Sigmoid colon (tissue), 7 donors: ENCODE results near the gene MPDZ. TPM values are rescaled to one million over a fixed set of nuclear protein-coding genes. Genes with fewer than 3 reads are reported as not detected.

Source experiments
- DNase-seq: peaks from one replicate; pipeline ENCODE4 v3.0.0-alpha.2; 2019
- H3K27ac ChIP-seq, 4 donors: fragments of 200-600 bp; sonication (generic); one replicate each; pipeline ENCODE4 v1.5.1; 2016 to 2019; ENCODE audit warnings: mild to moderate bottlenecking in 1 of 4
- H3K27me3 ChIP-seq, 3 donors: fragments of 200-600 bp; sonication (generic); one replicate each; pipeline ENCODE4 v1.5.1; 2019; ENCODE audit warnings: mild to moderate bottlenecking in 1 of 3
- H3K36me3 ChIP-seq, 4 donors: fragments of 200-600 bp; sonication (generic); one replicate each; pipeline ENCODE4 v1.5.1; 2016 to 2019
- H3K4me1 ChIP-seq, 4 donors: fragments of 200-600 bp; sonication (generic); one replicate each; pipeline ENCODE4 v1.5.1; 2017 to 2019
- H3K4me3 ChIP-seq, 4 donors: fragments of 200-600 bp; sonication (generic); one replicate each; pipeline ENCODE4 v1.5.1; 2017 to 2019; ENCODE audit warnings: mild to moderate bottlenecking in 2 of 4, moderate library complexity in 1 of 4
- H3K9me3 ChIP-seq, 4 donors: fragments of 200-600 bp in 3 of 4; sonication (generic) in 3 of 4; one replicate each; pipeline versions ENCODE4 v1.5.1 to v1.6.1; 2013 to 2019
- EP300 ChIP-seq, 4 donors: sonication (generic); formaldehyde crosslinking; IDR thresholded peaks; one replicate each; pipeline ENCODE4 v1.6.1; 2017; ENCODE audit warnings: antibody characterized with exemption in 4 of 4
- POLR2A ChIP-seq, 2 donors: fragments of 450-650 bp; IDR thresholded peaks; one replicate each; pipeline ENCODE4 v1.6.1; 2016; ENCODE audit warnings: antibody characterized with exemption in 2 of 2, mild to moderate bottlenecking in 2 of 2, moderate library complexity in 2 of 2
- POLR2AphosphoS5 ChIP-seq, 4 donors: sonication (generic); formaldehyde crosslinking; IDR thresholded peaks; one replicate each; pipeline ENCODE4 v1.6.1; 2017; ENCODE audit warnings: antibody characterized with exemption in 4 of 4
- WGBS, 2 donors: extraction: QIAGEN DNeasy Blood & Tissue Kit; methylation state at CpG; one replicate each; pipeline ENCODE4 v1.1.7; 2013; 5-methylcytosine and 5-hydroxymethylcytosine counted together
- intact Hi-C: fragments of 100-400 bp; cut with DNase I; formaldehyde crosslinking; loops from one replicate; pipeline ENCODE4 v1.15.1; 2023
- polyA plus RNA-seq, 3 donors: library from polyadenylated mRNA; stranded (reverse); fragments of 200-250 nt; gene quantifications; one replicate each; pipeline ENCODE4 v1.2.3, GENCODE V29; 2013
- total RNA-seq, 4 donors: library from RNA; depleted of rRNA; stranded (reverse); fragments of >200 nt; gene quantifications; one replicate each; pipeline ENCODE4 v1.1.0, GENCODE V29; 2016
- TF ChIP-seq, protein P1 (sequence below), 4 experiments: fragments of 450-650 bp in 3 of 4; fragments of 200-600 bp in 1 of 4; IDR thresholded peaks; one replicate each; pipeline ENCODE4 v1.5.1; 2016 to 2019; ENCODE audit warnings: antibody characterized with exemption in 4 of 4, mild to moderate bottlenecking in 3 of 4, moderate library complexity in 2 of 4
- donor health status: healthy with polysubstance abuse.
- donor health status: Bipolar disorder and iron deficiency.
- donor health status: healthy.

The MPDZ gene
- total and polyA plus RNA-seq, 7 donors: 3.6 to 72.2 (median 62.8) TPM

DNA sequence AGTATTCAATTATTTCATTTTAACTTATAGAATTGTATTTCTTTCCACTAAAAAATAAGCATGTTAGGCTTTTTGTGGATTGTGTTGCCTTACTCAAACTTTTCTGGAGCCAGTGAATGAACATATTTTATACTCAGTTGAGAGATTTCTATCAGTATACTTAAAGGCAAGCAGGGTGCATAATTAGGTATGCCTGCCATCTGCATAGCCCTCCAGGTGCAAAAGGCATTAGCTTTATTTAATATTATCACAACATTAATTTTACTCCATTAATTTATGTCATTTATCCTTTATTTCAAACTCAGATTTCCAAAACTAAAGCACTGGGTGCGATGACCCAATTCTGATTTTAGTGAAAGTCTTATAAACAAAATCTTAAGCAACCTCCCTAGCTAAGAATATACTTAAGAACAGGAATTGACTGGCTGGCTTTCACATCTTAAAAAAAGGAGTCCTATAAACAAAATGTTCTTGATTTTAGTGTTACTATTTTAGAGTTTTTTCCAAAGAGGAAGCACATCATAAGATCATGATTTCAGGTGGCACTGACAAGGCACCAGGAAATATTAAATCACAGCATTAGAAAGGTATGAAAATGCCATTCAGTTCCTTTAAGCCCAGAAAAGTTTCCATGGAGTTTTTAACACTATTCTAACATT is 178.4 kb downstream of the MPDZ start:
- Histone ChIP-seq H3K4me1 (peaks cover 0 to 5% (median 0%) of the 10 kb centered on the region in 4 donors), H3K27me3 (no peaks in the 10 kb centered on the region), H3K27ac (peak overlapping the region in 3 of 4 donors; percentile 25 to 76 (median 38)), H3K9me3 (no peaks in the 10 kb centered on the region), H3K36me3 (peaks cover 0 to 20% (median 6%) of the 10 kb centered on the region in 4 donors), H3K4me3 (no peak overlapping the region)
- intact Hi-C loops: no loop called here
- WGBS, 2 donors: 91 to 94% methylated on average over 1 of the region's 1 CpG
- no peak for DNase-seq
- TF ChIP-seq EP300 (IDR thresholded peaks at IDR 0.05) (no peak), POLR2AphosphoS5 (IDR thresholded peaks at IDR 0.05) (peak in 3 of 4 donors; percentile 10 to 42 (median 41))

DNA sequence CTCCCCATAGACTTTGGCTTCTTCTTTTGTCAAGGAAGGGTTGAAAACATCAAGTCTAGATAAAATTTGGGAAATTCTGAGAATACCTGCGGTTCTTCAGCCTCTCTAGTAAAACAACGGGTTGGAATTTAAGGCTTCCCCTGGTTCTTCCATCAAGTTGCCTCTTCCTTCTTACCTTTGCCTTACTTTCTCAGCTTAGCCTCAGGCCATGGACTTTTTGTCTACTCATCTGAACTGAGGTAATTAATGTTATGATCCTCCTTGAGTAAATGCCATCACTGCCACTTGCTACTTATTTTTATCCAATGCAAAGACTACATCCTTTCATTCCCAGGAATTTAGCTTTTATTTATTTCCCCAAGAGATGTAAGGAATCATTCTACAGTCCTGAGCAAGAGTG is 184.4 kb downstream of the MPDZ start:
- no peak overlapping the region for H3K27ac ChIP-seq
- 91 to 96% methylated on average over 2 of the region's 2 CpGs for WGBS, 2 donors
- no peaks in the 10 kb centered on the region for H3K27me3 ChIP-seq
- DNase-seq: no peak
- TF ChIP-seq POLR2AphosphoS5 (IDR thresholded peaks at IDR 0.05): no peak
- no peak for TF ChIP-seq POLR2A (IDR thresholded peaks at IDR 0.05)
- no peak for TF ChIP-seq EP300 (IDR thresholded peaks at IDR 0.05)
- TF ChIP-seq, protein P1, sequence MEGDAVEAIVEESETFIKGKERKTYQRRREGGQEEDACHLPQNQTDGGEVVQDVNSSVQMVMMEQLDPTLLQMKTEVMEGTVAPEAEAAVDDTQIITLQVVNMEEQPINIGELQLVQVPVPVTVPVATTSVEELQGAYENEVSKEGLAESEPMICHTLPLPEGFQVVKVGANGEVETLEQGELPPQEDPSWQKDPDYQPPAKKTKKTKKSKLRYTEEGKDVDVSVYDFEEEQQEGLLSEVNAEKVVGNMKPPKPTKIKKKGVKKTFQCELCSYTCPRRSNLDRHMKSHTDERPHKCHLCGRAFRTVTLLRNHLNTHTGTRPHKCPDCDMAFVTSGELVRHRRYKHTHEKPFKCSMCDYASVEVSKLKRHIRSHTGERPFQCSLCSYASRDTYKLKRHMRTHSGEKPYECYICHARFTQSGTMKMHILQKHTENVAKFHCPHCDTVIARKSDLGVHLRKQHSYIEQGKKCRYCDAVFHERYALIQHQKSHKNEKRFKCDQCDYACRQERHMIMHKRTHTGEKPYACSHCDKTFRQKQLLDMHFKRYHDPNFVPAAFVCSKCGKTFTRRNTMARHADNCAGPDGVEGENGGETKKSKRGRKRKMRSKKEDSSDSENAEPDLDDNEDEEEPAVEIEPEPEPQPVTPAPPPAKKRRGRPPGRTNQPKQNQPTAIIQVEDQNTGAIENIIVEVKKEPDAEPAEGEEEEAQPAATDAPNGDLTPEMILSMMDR (IDR thresholded peaks at IDR 0.05): no peak
- intact Hi-C loops: no loop called here
- H3K36me3 ChIP-seq: no peaks in the 10 kb centered on the region
- H3K4me3 ChIP-seq: no peak overlapping the region
- H3K9me3 ChIP-seq: no peaks in the 10 kb centered on the region
- H3K4me1 ChIP-seq: no peaks in the 10 kb centered on the region

DNA sequence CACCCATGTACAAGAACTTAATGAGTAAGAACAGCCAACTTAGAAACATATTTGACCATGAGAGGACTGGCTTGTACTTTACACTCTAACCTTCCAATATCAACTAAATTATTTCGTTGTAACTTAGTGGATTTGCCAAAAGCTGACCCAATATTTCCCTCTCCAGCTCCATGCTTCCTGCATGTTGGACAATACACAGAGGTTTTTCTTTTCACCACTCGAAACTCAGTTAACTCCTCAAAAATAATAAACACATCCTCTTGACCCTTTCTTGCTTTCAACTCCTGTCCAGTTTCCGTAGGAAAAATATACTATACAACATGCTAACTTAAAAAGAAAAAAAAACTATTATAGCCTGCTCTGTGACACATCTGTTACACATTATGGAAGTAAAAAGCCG is 188.9 kb downstream of the MPDZ start:
- no peaks in the 10 kb centered on the region for H3K27me3 ChIP-seq
- intact Hi-C loops: no loop called here
- H3K9me3 ChIP-seq: no peaks in the 10 kb centered on the region
- no peak overlapping the region for H3K27ac ChIP-seq
- H3K36me3 ChIP-seq: no peaks in the 10 kb centered on the region
- 49 to 63% methylated on average over 4 of the region's 4 CpGs for WGBS, 2 donors
- H3K4me3 ChIP-seq: no peak overlapping the region
- no peaks in the 10 kb centered on the region for H3K4me1 ChIP-seq
- TF ChIP-seq POLR2AphosphoS5 (IDR thresholded peaks at IDR 0.05): no peak
- no peak for TF ChIP-seq POLR2A (IDR thresholded peaks at IDR 0.05)
- no peak for DNase-seq

DNA sequence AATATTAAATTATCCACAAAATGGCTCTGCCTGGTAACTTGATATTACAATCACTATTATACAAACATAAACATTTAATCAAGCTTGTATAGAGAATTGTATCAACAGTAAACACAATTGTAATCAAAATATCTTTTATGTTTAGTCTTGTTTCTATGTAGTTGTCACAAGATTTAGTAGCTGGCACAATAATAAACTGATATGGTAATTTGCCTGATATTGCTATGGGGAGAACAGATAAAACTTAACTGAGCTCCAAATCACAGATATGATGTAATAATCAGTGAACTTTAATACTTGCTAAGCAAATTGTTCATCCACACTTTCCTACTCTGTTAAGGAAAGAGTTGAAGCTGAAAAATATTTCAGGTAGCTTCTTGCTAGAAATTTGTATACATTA is 189.8 kb downstream of the MPDZ start:
- Histone ChIP-seq H3K4me1 (no peaks in the 10 kb centered on the region), H3K9me3 (no peaks in the 10 kb centered on the region), H3K4me3 (no peak overlapping the region), H3K27ac (no peak overlapping the region), H3K27me3 (no peaks in the 10 kb centered on the region), H3K36me3 (no peaks in the 10 kb centered on the region)
- DNase-seq: no peak
- intact Hi-C loops: loop anchor here (2.0 to 5.0 kb wide), 2 partner anchors 202 to 367 kb away; no protein-coding TSS in a partner anchor
- TF ChIP-seq, protein P1 (IDR thresholded peaks at IDR 0.05): no peak
- TF ChIP-seq POLR2A (IDR thresholded peaks at IDR 0.05) (no peak), POLR2AphosphoS5 (IDR thresholded peaks at IDR 0.05) (no peak), EP300 (IDR thresholded peaks at IDR 0.05) (no peak)

DNA sequence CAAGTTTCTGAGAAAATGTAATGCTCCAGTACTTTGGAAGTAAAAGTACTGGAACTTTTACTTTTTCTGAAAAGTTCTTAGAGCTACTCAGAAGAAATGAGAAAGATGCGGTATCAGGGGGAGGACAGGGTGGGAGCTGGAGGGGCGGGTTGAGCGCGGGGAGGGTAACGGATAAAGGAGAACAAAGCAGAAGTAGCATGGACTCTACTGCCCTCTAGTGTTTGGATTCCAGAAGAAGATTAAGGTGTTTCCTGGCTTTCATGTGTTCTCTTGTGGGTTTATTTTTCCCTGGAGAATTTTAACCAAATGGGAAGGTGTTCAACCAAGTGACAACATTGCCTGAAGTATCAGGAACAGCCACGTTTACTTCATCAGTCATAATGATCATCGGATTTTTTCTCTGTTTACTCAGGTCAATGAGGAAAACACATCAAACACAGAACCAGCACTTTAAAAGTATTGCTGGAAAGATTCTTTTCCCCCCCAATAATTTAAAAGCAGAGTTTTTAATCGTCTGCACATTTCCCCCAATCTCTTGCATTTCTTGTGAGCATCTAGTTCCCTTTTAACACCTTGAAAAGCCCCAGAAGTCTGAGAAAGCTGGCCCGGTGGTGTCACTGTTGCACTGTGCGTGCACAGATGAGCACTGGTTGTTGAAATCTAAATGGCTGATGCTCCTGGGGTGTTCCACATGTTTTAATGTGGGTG is 190.6 kb downstream of the MPDZ start:
- Histone ChIP-seq H3K27me3 (no peaks in the 10 kb centered on the region), H3K9me3 (no peaks in the 10 kb centered on the region), H3K4me1 (no peaks in the 10 kb centered on the region), H3K27ac (no peak overlapping the region), H3K36me3 (no peaks in the 10 kb centered on the region), H3K4me3 (no peak overlapping the region)
- intact Hi-C loops: loop anchor here (1.0 to 5.0 kb wide), 3 partner anchors 55 to 366 kb away; no protein-coding TSS in a partner anchor
- WGBS, 2 donors: 17 to 20% methylated on average over 10 of the region's 10 CpGs
- no peak for DNase-seq
- TF ChIP-seq POLR2A (IDR thresholded peaks at IDR 0.05) (no peak), EP300 (IDR thresholded peaks at IDR 0.05) (no peak), POLR2AphosphoS5 (IDR thresholded peaks at IDR 0.05) (no peak)
- TF ChIP-seq, protein P1 (IDR thresholded peaks at IDR 0.05): peak; percentile 27 to 78 (median 54)
